IMR-90 (cell line): ENCODE data around the gene POLR1A. TPM values are rescaled to one million over a fixed set of nuclear protein-coding genes. Genes with fewer than 3 reads are reported as not detected.

Experiments used
- ATAC-seq: fragments of 200-7000 bp; cut with Tn5 transposase; 2 replicates; pipeline ENCODE4 v1.9.1; 2020; ENCODE audit warnings: low read depth, mild to moderate bottlenecking, moderate library complexity
- BruUV-seq: library from RNA; stranded (reverse); fragments of 400-500 nt; replicated peaks from 2 replicates; lab custom pipeline; 2021; lab: Mats Ljungman, UMichigan
- CTCF ChIA-PET: fragments of 300-600 bp; formaldehyde crosslinking; extraction: SDS; loops from one replicate; lab custom pipeline; 2021; ENCODE audit warnings: antibody characterized with exemption; lab: Yijun Ruan, JAX
- POLR2A ChIA-PET: fragments of 300-600 bp; sonication (Branson Sonifier 250); formaldehyde crosslinking; loops from one replicate; lab custom pipeline; 2022; ENCODE audit warnings: antibody characterized with exemption; ENCODE audit not compliant: unreplicated experiment; lab: Charles Lee
- DNase-seq: peaks from one replicate; pipeline ENCODE4 v3.0.0; 2013
- H2AFZ ChIP-seq: replicated peaks from 2 replicates; pipeline ENCODE3; 2013; ENCODE audit warnings: low read length, mild to moderate bottlenecking; ENCODE audit not compliant: poor library complexity
- H2AK5ac ChIP-seq: 2 replicates; pipeline ENCODE4 v1.6.1; 2013; ENCODE audit warnings: low read depth, low read length, inconsistent platforms
- H2AK9ac ChIP-seq: replicated peaks from 2 replicates; pipeline ENCODE3; 2013; ENCODE audit warnings: mild to moderate bottlenecking, low read depth, low read length, moderate library complexity; ENCODE audit not compliant: poor library complexity
- H2BK120ac ChIP-seq: 2 replicates; pipeline ENCODE4 v1.6.1; 2013; ENCODE audit warnings: low read depth, low read length, inconsistent platforms
- H2BK15ac ChIP-seq: 3 replicates; pipeline ENCODE4 v1.6.1; 2013; ENCODE audit warnings: low read depth, low read length, inconsistent platforms
- H2BK20ac ChIP-seq: 2 replicates; pipeline ENCODE4 v1.6.1; 2013; ENCODE audit warnings: low read depth, mild to moderate bottlenecking, inconsistent platforms, low read length, moderate library complexity
- H2BK5ac ChIP-seq: 2 replicates; pipeline ENCODE4 v1.6.1; 2013; ENCODE audit warnings: mild to moderate bottlenecking, low read depth, low read length, inconsistent platforms; ENCODE audit not compliant: poor library complexity, severe bottlenecking
- H3K14ac ChIP-seq: replicated peaks from 2 replicates; pipeline ENCODE4 v1.6.1; 2013; ENCODE audit warnings: low read depth, low read length, inconsistent platforms
- H3K18ac ChIP-seq: 2 replicates; pipeline ENCODE4 v1.6.1; 2013; ENCODE audit warnings: low read depth, low read length, control low read depth
- H3K23ac ChIP-seq: 2 replicates; pipeline ENCODE4 v1.6.1; 2013; ENCODE audit warnings: low read depth, low read length, inconsistent platforms
- H3K27ac ChIP-seq: 2 replicates; pipeline ENCODE4 v1.5.1; 2013; ENCODE audit warnings: mild to moderate bottlenecking, control low read depth, low read length; ENCODE audit not compliant: insufficient read depth
- H3K27me3 ChIP-seq: 2 replicates; pipeline ENCODE4 v1.6.1; 2013; ENCODE audit warnings: low read length; ENCODE audit not compliant: control insufficient read depth, insufficient read depth
- H3K36me3 ChIP-seq: 2 replicates; pipeline ENCODE4 v1.6.1; 2013; ENCODE audit warnings: low read length, mixed read lengths; ENCODE audit not compliant: control insufficient read depth, insufficient read depth
- H3K4ac ChIP-seq: 2 replicates; pipeline ENCODE4 v1.6.1; 2013; ENCODE audit warnings: low read depth, low read length, inconsistent platforms
- H3K4me1 ChIP-seq: 2 replicates; pipeline ENCODE4 v1.6.1; 2013; ENCODE audit warnings: low read length, mixed read lengths; ENCODE audit not compliant: control insufficient read depth, insufficient read depth
- H3K4me2 ChIP-seq: 2 replicates; pipeline ENCODE4 v1.6.1; 2013; ENCODE audit warnings: low read depth, mild to moderate bottlenecking, control low read depth, low read length, moderate library complexity
- H3K4me3 ChIP-seq: 2 replicates; pipeline ENCODE4 v1.5.1; 2013; ENCODE audit warnings: low read depth, mild to moderate bottlenecking, control low read depth, low read length, moderate library complexity; ENCODE audit not compliant: insufficient read depth
- H3K56ac ChIP-seq: 2 replicates; pipeline ENCODE4 v1.6.1; 2013; ENCODE audit warnings: low read length, inconsistent platforms; ENCODE audit not compliant: insufficient read depth; ENCODE audit errors: extremely low read depth
- H3K79me1 ChIP-seq, 2 experiments: 2 replicates each; pipeline ENCODE4 v1.6.1; 2013; ENCODE audit warnings: low read length in 2 of 2, inconsistent platforms in 1 of 2, low read depth in 1 of 2
- H3K9ac ChIP-seq: 2 replicates; pipeline ENCODE4 v1.6.1; 2013; ENCODE audit warnings: low read depth, low read length, control low read depth
- H3K9me1 ChIP-seq: 2 replicates; pipeline ENCODE4 v1.6.1; 2013; ENCODE audit warnings: low read length, inconsistent platforms; ENCODE audit not compliant: insufficient read depth
- H3K9me3 ChIP-seq: 2 replicates; pipeline ENCODE4 v1.6.1; 2013; ENCODE audit warnings: low read length; ENCODE audit not compliant: control insufficient read depth, insufficient read depth
- H4K20me1 ChIP-seq: 2 replicates; pipeline ENCODE4 v1.6.1; 2013; ENCODE audit warnings: low read length, inconsistent platforms; ENCODE audit not compliant: insufficient read depth
- H4K5ac ChIP-seq: 2 replicates; pipeline ENCODE4 v1.6.1; 2013; ENCODE audit warnings: mild to moderate bottlenecking, low read depth, low read length, control low read depth
- H4K8ac ChIP-seq, 2 experiments: 2 replicates each; pipeline ENCODE4 v1.6.1; 2013; ENCODE audit warnings: low read depth in 2 of 2, low read length in 2 of 2, control low read depth in 1 of 2, inconsistent platforms in 1 of 2
- H4K91ac ChIP-seq: 2 replicates; pipeline ENCODE4 v1.6.1; 2013; ENCODE audit warnings: low read depth, low read length, inconsistent platforms; ENCODE audit not compliant: insufficient read depth
- BHLHE40 ChIP-seq: fragments of 150-350 bp; IDR thresholded peaks from 2 replicates; pipeline ENCODE4 v1.6.1; 2016; ENCODE audit warnings: mild to moderate bottlenecking, low read depth, low read length
- CEBPB ChIP-seq: IDR thresholded peaks from 2 replicates; pipeline ENCODE4 v1.6.1; 2012; ENCODE audit warnings: low read depth, low read length, improper control_type of control experiment
- CHD1 ChIP-seq: IDR thresholded peaks from 2 replicates; pipeline ENCODE4 v1.6.1; 2012; ENCODE audit warnings: low read depth, low read length, improper control_type of control experiment
- MAFK ChIP-seq: IDR thresholded peaks from 2 replicates; pipeline ENCODE4 v1.6.1; 2012; ENCODE audit warnings: low read depth, low read length, improper control_type of control experiment
- MAZ ChIP-seq: IDR thresholded peaks from 2 replicates; pipeline ENCODE4 v1.6.1; 2012; ENCODE audit warnings: low read depth, mild to moderate bottlenecking, low read length, improper control_type of control experiment, moderate library complexity, borderline replicate concordance
- MXI1 ChIP-seq: IDR thresholded peaks from 2 replicates; pipeline ENCODE4 v1.6.1; 2012; ENCODE audit warnings: low read depth, mild to moderate bottlenecking, low read length, moderate library complexity, borderline replicate concordance
- NFE2L2 ChIP-seq: fragments of 150-350 bp; IDR thresholded peaks from 2 replicates; pipeline ENCODE4 v1.6.1; 2016; ENCODE audit warnings: low read depth, mild to moderate bottlenecking, low read length
- POLR2A ChIP-seq: IDR thresholded peaks from 2 replicates; pipeline ENCODE4 v1.6.1; 2012; ENCODE audit warnings: mild to moderate bottlenecking, low read depth, low read length
- RAD21 ChIP-seq: IDR thresholded peaks from 2 replicates; pipeline ENCODE4 v1.6.1; 2012; ENCODE audit warnings: low read length, improper control_type of control experiment
- RCOR1 ChIP-seq: IDR thresholded peaks from 2 replicates; pipeline ENCODE4 v1.6.1; 2012; ENCODE audit warnings: mild to moderate bottlenecking, low read length, improper control_type of control experiment; ENCODE audit not compliant: insufficient replicate concordance
- RFX5 ChIP-seq: IDR thresholded peaks from 2 replicates; pipeline ENCODE4 v1.8.0; 2012; ENCODE audit warnings: low read depth, mild to moderate bottlenecking, low read length, moderate library complexity
- SMC3 ChIP-seq: fragments of 150-350 bp; IDR thresholded peaks from 2 replicates; pipeline ENCODE4 v1.6.1; 2016; ENCODE audit warnings: low read depth, mild to moderate bottlenecking, antibody characterized with exemption, low read length, moderate library complexity
- WGBS, 2 experiments: methylation state at CpG; one replicate each; pipeline versions ENCODE4 v1.1.5 to v1.1.7; 2013; ENCODE audit warnings: missing lambda C conversion rate in 2 of 2; ENCODE audit not compliant: insufficient read length in 1 of 2; ENCODE audit errors: extremely low coverage in 2 of 2; 5-methylcytosine and 5-hydroxymethylcytosine counted together
- dilution Hi-C: fragments of 300-500 bp; cut with HindIII; formaldehyde crosslinking; loops from one replicate; pipeline ENCODE4 v1.14.3; 2018; ENCODE audit warnings: low sequenced_read_pairs; ENCODE audit not compliant: unreplicated experiment
- in situ Hi-C: fragments of 300-500 bp; cut with MboI; formaldehyde crosslinking; loops from 3 replicates; pipeline ENCODE4 v1.14.3; 2019; ENCODE audit warnings: low sequenced_read_pairs, inconsistent platforms, mixed read lengths
- intact Hi-C: fragments of 100-400 bp; cut with micrococcal nuclease; formaldehyde crosslinking; loops from 2 replicates; pipeline ENCODE4 v1.10.0; 2022
- polyA plus RNA-seq, 3 experiments: library from polyadenylated mRNA; depleted of rRNA; stranded (reverse); fragments of >200 nt; gene quantifications; 2 replicates each; pipeline ENCODE4 v1.2.3, GENCODE V29; 2012; ENCODE audit warnings: low replicate concordance in 1 of 3
- total RNA-seq: library from RNA; depleted of rRNA; stranded (reverse); fragments of >200 nt; gene quantifications from 2 replicates; pipeline ENCODE4 v1.2.3, GENCODE V29; 2012
- TF ChIP-seq, protein P1 (sequence below): fragments of 150-350 bp; IDR thresholded peaks from 2 replicates; pipeline ENCODE4 v1.6.1; 2016; ENCODE audit warnings: low read depth, mild to moderate bottlenecking, low read length, moderate library complexity, borderline replicate concordance
- TF ChIP-seq, protein P2 (sequence below): conservative IDR thresholded peaks from 2 replicates; pipeline ENCODE4 v1.5.1; 2012; ENCODE audit warnings: mild to moderate bottlenecking, low read depth, low read length, improper control_type of control experiment
- TF ChIP-seq, protein P3 (sequence below): fragments of 150-350 bp; IDR thresholded peaks from 2 replicates; pipeline ENCODE4 v1.6.1; 2017; ENCODE audit warnings: mild to moderate bottlenecking, antibody characterized with exemption, low read length, low read depth

Gene POLR1A
- total and polyA plus RNA-seq, 2 of the 4 experiments (the other 2 are of a cell fraction), result 7.6 to 27.4 TPM

DNA sequence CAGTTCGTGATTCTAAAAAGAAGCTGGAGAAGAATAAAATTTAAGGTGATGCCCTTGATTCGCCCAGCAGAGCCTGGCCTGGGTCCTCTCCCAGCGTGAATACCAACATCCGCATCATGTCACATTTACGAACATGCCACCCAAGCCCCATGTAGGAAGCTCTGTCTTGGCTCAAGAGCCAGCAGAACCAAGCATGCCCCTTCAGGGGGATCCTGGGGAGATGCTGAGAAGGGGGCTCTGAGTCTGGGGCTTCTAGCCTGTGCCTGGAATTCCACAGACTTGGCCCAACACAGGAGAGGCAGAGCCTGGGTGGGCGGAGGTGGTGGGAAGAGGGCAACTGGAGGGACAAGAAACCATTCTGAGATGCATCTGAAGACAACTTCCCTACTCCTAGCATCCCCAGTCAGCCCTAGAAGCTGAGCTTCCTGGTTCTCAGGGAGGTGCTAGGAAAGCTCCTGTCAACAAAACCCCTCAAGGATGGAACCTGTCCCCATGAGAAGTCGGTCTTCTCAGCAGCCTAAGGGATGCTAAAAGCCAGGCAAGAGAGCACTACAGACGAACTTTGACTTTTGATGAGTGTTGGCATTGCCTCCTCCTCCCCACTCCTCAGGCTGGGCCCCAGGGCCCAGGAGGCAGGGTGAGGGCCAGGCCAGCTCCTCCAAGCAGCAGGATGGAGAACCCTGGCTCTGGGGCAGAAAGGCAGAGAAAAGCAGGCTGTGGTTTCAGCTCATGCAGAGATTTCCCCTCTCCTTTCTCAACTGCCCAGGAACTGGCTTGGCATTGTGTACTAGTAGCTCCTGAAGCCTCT lies 57.9 kb downstream of the POLR1A start:
- Histone ChIP-seq H3K56ac (no peak overlapping the region), H2BK5ac (no peak overlapping the region), H3K23ac (no peak overlapping the region), H3K9ac (no peak overlapping the region), H3K79me1 (peaks cover 0 to 2% of the 10 kb centered on the region in 2 experiments; a peak in 1 of 4 replicates), H4K20me1 (no peaks in the 10 kb centered on the region), H3K4me3 (no peak overlapping the region), H3K4me2 (no peak overlapping the region), H2AFZ (no peak overlapping the region), H2BK15ac (no peak overlapping the region), H2BK120ac (no peak overlapping the region), H3K4me1 (no peaks in the 10 kb centered on the region), H3K36me3 (peaks cover 69% of the 10 kb centered on the region), H3K27ac (no peak overlapping the region), H3K18ac (no peak overlapping the region), H3K4ac (no peak overlapping the region), H3K14ac (no peak overlapping the region), H2AK9ac (no peak overlapping the region), H4K5ac (no peak overlapping the region), H3K27me3 (no peaks in the 10 kb centered on the region), H4K91ac (no peak overlapping the region), H3K9me3 (no peaks in the 10 kb centered on the region), H2AK5ac (no peak overlapping the region), H4K8ac (no peak overlapping the region), H3K9me1 (peaks cover 3% of the 10 kb centered on the region; the same call in 1 of the 2 replicates), H2BK20ac (no peak overlapping the region)
- no peak for ATAC-seq
- DNase-seq, result no peak
- intact Hi-C loops (no loop called here), in situ Hi-C loops (no loop called here), dilution Hi-C loops (no loop called here)
- no TSS peak for BruUV-seq
- 91% methylated on average over 1 of the region's 8 CpGs; no CpG with 5 or more reads in 1 of the 2 experiments for WGBS, 2 experiments
- POLR2A ChIA-PET, result no interaction called here
- CTCF ChIA-PET, result no interaction called here
- TF ChIP-seq CHD1 (no peak), POLR2A (no peak), RCOR1 (no peak), MXI1 (no peak), CEBPB (no peak), MAFK (no peak), NFE2L2 (no peak), RAD21 (no peak), BHLHE40 (no peak), RFX5 (no peak), MAZ (no peak), SMC3 (no peak)
- TF ChIP-seq, protein P1, sequence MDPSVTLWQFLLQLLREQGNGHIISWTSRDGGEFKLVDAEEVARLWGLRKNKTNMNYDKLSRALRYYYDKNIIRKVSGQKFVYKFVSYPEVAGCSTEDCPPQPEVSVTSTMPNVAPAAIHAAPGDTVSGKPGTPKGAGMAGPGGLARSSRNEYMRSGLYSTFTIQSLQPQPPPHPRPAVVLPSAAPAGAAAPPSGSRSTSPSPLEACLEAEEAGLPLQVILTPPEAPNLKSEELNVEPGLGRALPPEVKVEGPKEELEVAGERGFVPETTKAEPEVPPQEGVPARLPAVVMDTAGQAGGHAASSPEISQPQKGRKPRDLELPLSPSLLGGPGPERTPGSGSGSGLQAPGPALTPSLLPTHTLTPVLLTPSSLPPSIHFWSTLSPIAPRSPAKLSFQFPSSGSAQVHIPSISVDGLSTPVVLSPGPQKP, result no peak
- TF ChIP-seq, protein P2, sequence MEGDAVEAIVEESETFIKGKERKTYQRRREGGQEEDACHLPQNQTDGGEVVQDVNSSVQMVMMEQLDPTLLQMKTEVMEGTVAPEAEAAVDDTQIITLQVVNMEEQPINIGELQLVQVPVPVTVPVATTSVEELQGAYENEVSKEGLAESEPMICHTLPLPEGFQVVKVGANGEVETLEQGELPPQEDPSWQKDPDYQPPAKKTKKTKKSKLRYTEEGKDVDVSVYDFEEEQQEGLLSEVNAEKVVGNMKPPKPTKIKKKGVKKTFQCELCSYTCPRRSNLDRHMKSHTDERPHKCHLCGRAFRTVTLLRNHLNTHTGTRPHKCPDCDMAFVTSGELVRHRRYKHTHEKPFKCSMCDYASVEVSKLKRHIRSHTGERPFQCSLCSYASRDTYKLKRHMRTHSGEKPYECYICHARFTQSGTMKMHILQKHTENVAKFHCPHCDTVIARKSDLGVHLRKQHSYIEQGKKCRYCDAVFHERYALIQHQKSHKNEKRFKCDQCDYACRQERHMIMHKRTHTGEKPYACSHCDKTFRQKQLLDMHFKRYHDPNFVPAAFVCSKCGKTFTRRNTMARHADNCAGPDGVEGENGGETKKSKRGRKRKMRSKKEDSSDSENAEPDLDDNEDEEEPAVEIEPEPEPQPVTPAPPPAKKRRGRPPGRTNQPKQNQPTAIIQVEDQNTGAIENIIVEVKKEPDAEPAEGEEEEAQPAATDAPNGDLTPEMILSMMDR, result no peak
- TF ChIP-seq, protein P3, sequence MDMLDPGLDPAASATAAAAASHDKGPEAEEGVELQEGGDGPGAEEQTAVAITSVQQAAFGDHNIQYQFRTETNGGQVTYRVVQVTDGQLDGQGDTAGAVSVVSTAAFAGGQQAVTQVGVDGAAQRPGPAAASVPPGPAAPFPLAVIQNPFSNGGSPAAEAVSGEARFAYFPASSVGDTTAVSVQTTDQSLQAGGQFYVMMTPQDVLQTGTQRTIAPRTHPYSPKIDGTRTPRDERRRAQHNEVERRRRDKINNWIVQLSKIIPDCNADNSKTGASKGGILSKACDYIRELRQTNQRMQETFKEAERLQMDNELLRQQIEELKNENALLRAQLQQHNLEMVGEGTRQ, result no peak
